ENCODE results near the gene WNK2. TPM values are rescaled to one million over a fixed set of nuclear protein-coding genes. Genes with fewer than 3 reads are reported as not detected.

Gene WNK2
- total and polyA plus RNA-seq, 4 donors, result 29.2 to 124 (median 69.5) TPM

GRCh38 chr9:93301911-93302541 is 118.1 kb downstream of the WNK2 start:
- Histone ChIP-seq H3K9me3 (ENCODE audit: control insufficient read depth, insufficient read depth, low read length) (no peaks in the 10 kb centered on the region), H3K4me3 (ENCODE audit: low read depth, low read length) (no peak overlapping the region), H3K27me3 (ENCODE audit: control insufficient read depth, insufficient read depth, low read length) (no peaks in the 10 kb centered on the region), H3K27ac (ENCODE audit: low read depth, low read length) (no peak overlapping the region), H3K4me1 (ENCODE audit: control insufficient read depth, insufficient read depth, low read length) (peaks cover 78% of the 10 kb centered on the region), H3K36me3 (ENCODE audit: control insufficient read depth, insufficient read depth, low read length) (peaks cover 86% of the 10 kb centered on the region)
- WGBS (ENCODE audit: insufficient coverage), result 86% methylated on average over 16 of the region's 16 CpGs
- DNase-seq (ENCODE audit: low read depth in 4 of 6, low spot score in 6 of 6), result no peak

- peaks cover 80% of the 10 kb centered on the region for H3K4me1 ChIP-seq (ENCODE audit: control insufficient read depth, insufficient read depth, low read length)
- 97% methylated on average over 5 of the region's 6 CpGs for WGBS (ENCODE audit: insufficient coverage)
- no peaks in the 10 kb centered on the region for H3K9me3 ChIP-seq (ENCODE audit: control insufficient read depth, insufficient read depth, low read length)
- H3K27ac ChIP-seq (ENCODE audit: low read depth, low read length), result no peak overlapping the region
- DNase-seq (ENCODE audit: low read depth in 4 of 6, low spot score in 6 of 6), result no peak
- H3K4me3 ChIP-seq (ENCODE audit: low read depth, low read length), result no peak overlapping the region
- H3K36me3 ChIP-seq (ENCODE audit: control insufficient read depth, insufficient read depth, low read length), result peaks cover 84% of the 10 kb centered on the region
- H3K27me3 ChIP-seq (ENCODE audit: control insufficient read depth, insufficient read depth, low read length), result no peaks in the 10 kb centered on the region
These were observed 118.8 kb downstream of the WNK2 start for GRCh38 chr9:93302586-93303257.

DNA sequence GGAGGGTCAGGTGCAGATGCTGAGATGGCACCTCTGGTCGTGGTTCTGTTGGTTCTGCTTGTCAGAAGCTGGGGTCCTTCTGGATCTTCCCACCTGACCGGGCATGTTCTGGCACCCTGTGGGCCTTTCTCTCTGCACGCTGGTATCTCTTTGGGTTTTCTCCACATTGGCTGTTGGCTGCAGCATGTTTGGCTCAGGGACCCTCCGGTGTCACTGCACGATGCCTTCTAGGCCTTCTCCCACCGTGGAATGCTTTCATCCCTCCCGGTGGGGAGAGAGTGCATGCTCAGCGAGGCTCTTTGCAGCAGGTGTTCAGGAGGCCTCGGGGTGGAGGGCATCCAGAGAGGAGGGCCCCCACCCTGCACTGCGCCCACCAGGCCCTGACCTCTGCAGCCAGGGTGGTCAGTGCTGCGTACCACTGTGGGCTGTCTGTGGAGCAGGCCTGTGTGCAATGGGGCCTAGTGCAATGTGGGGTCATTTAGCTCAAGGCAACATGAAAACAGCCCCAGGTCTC is 119.4 kb downstream of the WNK2 start:
- peaks cover 84% of the 10 kb centered on the region for H3K36me3 ChIP-seq (ENCODE audit: control insufficient read depth, insufficient read depth, low read length)
- no peak for DNase-seq (ENCODE audit: low read depth in 4 of 6, low spot score in 6 of 6)
- peaks cover 80% of the 10 kb centered on the region for H3K4me1 ChIP-seq (ENCODE audit: control insufficient read depth, insufficient read depth, low read length)

GRCh38 chr9:93303806-93304573 is 120.1 kb downstream of the WNK2 start:
- Histone ChIP-seq H3K27me3 (ENCODE audit: control insufficient read depth, insufficient read depth, low read length) (no peaks in the 10 kb centered on the region), H3K9me3 (ENCODE audit: control insufficient read depth, insufficient read depth, low read length) (no peaks in the 10 kb centered on the region), H3K36me3 (ENCODE audit: control insufficient read depth, insufficient read depth, low read length) (peaks cover 84% of the 10 kb centered on the region), H3K4me1 (ENCODE audit: control insufficient read depth, insufficient read depth, low read length) (peaks cover 75% of the 10 kb centered on the region), H3K27ac (ENCODE audit: low read depth, low read length) (peak overlapping the region; percentile 50), H3K4me3 (ENCODE audit: low read depth, low read length) (no peak overlapping the region)
- 47% methylated on average over 17 of the region's 19 CpGs for WGBS (ENCODE audit: insufficient coverage)
- DNase-seq (ENCODE audit: low read depth in 4 of 6, low spot score in 6 of 6), result peak in 4 of 6 donors; percentile 19 to 88 (median 55)

More for the DNA sequence above, 119.4 kb downstream of the WNK2 start:
- Histone ChIP-seq H3K4me3 (ENCODE audit: low read depth, low read length) (no peak overlapping the region), H3K27me3 (ENCODE audit: control insufficient read depth, insufficient read depth, low read length) (no peaks in the 10 kb centered on the region), H3K9me3 (ENCODE audit: control insufficient read depth, insufficient read depth, low read length) (no peaks in the 10 kb centered on the region), H3K27ac (ENCODE audit: low read depth, low read length) (peak overlapping the region; percentile 50)
- WGBS (ENCODE audit: insufficient coverage), result 72% methylated on average over 10 of the region's 11 CpGs

DNA sequence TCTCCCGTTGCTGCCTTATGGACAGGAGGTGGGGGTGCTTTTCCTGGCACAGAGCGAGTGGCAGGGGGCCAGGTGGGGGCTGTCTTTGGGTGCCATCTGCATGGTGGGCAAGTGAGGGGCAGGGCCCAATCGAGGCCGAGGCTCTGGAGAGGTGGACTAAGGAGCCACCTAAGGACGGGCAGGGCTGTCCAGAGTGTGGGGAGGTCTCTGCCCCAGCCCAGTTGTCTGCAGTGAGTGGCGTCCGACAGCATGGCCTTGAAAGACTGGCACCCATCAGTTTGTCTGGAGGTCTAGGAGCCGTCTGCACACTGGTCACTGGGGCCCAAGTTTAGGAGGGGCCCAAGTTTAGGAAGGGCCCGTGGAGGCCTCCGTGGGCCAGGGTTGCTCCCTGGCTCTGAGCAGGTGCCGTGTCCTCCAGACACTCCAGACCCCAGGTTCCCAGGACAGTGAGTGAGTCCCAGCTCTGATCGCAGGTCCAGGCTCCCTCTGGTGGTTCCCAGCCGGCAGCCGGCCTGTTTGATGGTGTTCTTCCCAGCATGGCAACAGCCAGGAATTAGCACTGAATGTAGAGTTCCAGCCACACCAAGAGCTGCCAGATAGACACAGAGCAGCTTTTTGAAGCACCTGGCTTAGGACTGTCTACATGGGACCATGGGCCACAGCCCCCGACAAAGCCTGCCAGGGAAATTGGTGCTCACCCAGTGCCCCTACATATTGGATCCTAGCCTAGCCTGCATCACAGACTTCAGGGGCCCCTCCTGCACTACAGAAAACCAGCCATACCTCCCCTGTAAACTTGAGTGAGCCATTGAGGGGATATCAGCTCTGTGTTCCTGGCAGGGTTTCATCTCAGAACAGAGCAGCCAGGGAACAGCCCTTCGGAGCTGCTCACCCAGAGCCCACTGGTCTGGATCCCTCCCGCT is 120.9 kb downstream of the WNK2 start:
- WGBS (ENCODE audit: insufficient coverage), result 32% methylated on average over 16 of the region's 17 CpGs

DNA sequence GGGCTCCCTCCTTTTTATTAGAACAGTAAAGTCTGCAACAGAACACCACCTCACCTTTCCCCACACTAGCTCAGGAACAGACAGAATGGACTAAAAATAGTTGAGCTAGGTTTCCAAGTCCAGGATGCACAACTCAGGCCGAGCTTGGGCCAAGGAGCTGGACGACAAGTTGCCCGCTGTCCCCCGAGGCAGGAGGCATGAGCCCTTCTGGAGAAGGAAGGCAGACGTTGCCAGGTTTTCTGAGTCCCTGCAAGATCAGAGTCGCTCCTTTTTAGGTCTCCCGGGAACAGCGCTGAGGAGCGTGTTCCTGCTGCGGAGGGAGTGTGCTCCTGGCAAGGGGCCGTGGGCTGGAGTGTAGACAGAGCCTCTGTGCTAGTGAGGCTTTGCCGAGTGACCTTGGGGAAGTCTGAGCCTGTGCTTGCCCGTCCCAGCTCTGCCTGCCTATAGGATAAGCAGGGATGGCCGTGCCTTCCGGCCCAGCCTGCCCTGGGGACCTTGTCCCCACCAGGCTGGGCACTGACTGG is 121.6 kb downstream of the WNK2 start:
- WGBS (ENCODE audit: insufficient coverage), result 69% methylated on average over 15 of the region's 15 CpGs
- Histone ChIP-seq H3K4me1 (ENCODE audit: control insufficient read depth, insufficient read depth, low read length) (peaks cover 69% of the 10 kb centered on the region), H3K9me3 (ENCODE audit: control insufficient read depth, insufficient read depth, low read length) (no peaks in the 10 kb centered on the region), H3K36me3 (ENCODE audit: control insufficient read depth, insufficient read depth, low read length) (peaks cover 73% of the 10 kb centered on the region), H3K4me3 (ENCODE audit: low read depth, low read length) (no peak overlapping the region), H3K27ac (ENCODE audit: low read depth, low read length) (peak overlapping the region; percentile 50), H3K27me3 (ENCODE audit: control insufficient read depth, insufficient read depth, low read length) (no peaks in the 10 kb centered on the region)
- DNase-seq (ENCODE audit: low read depth in 4 of 6, low spot score in 6 of 6), result no peak

More for the DNA sequence above, 120.9 kb downstream of the WNK2 start:
- Histone ChIP-seq H3K36me3 (ENCODE audit: control insufficient read depth, insufficient read depth, low read length) (peaks cover 77% of the 10 kb centered on the region), H3K27me3 (ENCODE audit: control insufficient read depth, insufficient read depth, low read length) (no peaks in the 10 kb centered on the region), H3K9me3 (ENCODE audit: control insufficient read depth, insufficient read depth, low read length) (no peaks in the 10 kb centered on the region), H3K4me1 (ENCODE audit: control insufficient read depth, insufficient read depth, low read length) (peaks cover 70% of the 10 kb centered on the region), H3K27ac (ENCODE audit: low read depth, low read length) (peak overlapping the region; percentile 50), H3K4me3 (ENCODE audit: low read depth, low read length) (no peak overlapping the region)
- DNase-seq (ENCODE audit: low read depth in 4 of 6, low spot score in 6 of 6), result peak; percentile 47 to 91 (median 62)

GRCh38 chr9:93306081-93306480 is 122.1 kb downstream of the WNK2 start:
- 48% methylated on average over 8 of the region's 9 CpGs for WGBS (ENCODE audit: insufficient coverage)
- DNase-seq (ENCODE audit: low read depth in 4 of 6, low spot score in 6 of 6), result no peak
- Histone ChIP-seq H3K27ac (ENCODE audit: low read depth, low read length) (peak overlapping the region; percentile 50), H3K36me3 (ENCODE audit: control insufficient read depth, insufficient read depth, low read length) (peaks cover 70% of the 10 kb centered on the region), H3K4me3 (ENCODE audit: low read depth, low read length) (no peak overlapping the region), H3K27me3 (ENCODE audit: control insufficient read depth, insufficient read depth, low read length) (no peaks in the 10 kb centered on the region), H3K9me3 (ENCODE audit: control insufficient read depth, insufficient read depth, low read length) (no peaks in the 10 kb centered on the region), H3K4me1 (ENCODE audit: control insufficient read depth, insufficient read depth, low read length) (peaks cover 64% of the 10 kb centered on the region)

DNA sequence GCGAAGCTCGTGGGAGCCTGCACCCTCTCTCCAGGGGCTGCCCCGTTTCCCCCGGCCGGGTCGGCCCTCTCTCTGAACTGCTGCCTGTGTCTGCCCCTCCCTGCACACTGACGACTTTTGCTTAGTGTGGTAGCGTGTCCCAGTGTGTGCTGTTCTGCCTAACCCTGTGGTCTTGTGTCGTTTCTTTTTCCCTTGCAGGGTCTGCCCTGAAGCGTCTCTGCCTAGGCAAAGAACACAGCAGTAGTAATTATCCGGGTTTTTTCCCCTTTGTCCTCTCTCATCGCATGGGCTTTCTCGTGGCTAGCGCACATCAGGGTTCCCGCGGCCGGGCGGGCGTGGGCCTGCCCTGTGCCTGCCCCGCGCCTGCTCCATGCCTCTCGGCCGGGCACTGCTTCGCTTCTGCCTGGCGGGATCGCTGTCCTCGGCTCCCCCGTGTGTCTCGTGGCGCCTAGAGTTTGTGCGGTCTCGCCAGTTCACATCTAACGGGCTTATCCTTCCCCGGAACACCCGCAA is 122.7 kb downstream of the WNK2 start:
- H3K27ac ChIP-seq (ENCODE audit: low read depth, low read length), result no peak overlapping the region
- peaks cover 58% of the 10 kb centered on the region for H3K4me1 ChIP-seq (ENCODE audit: control insufficient read depth, insufficient read depth, low read length)
- 84% methylated on average over 33 of the region's 35 CpGs for WGBS (ENCODE audit: insufficient coverage)
- no peak overlapping the region for H3K4me3 ChIP-seq (ENCODE audit: low read depth, low read length)
- no peaks in the 10 kb centered on the region for H3K9me3 ChIP-seq (ENCODE audit: control insufficient read depth, insufficient read depth, low read length)
- no peaks in the 10 kb centered on the region for H3K27me3 ChIP-seq (ENCODE audit: control insufficient read depth, insufficient read depth, low read length)
- DNase-seq (ENCODE audit: low read depth in 4 of 6, low spot score in 6 of 6), result no peak
- H3K36me3 ChIP-seq (ENCODE audit: control insufficient read depth, insufficient read depth, low read length), result peaks cover 64% of the 10 kb centered on the region

Data from spinal cord (tissue), 10 donors.